AG08396 (cell line): ENCODE data around the gene ACE.
A peak's percentile ranks its signal among the peaks of the same experiment; 100 is the strongest.
"Not testable (repeated sequence)": the region's sequence is repeated elsewhere in the genome, so short reads cannot be mapped to it uniquely, and the experiment has no call there.

Experiments used
- DNase-seq: peaks from one replicate; pipeline ENCODE4 v3.0.0; 2012; ENCODE audit warnings: low spot score, mixed read lengths

The ACE gene

GRCh38 chr17:63444457-63444856 is 32.4 kb upstream of the ACE start:
- no peak for DNase-seq

DNA sequence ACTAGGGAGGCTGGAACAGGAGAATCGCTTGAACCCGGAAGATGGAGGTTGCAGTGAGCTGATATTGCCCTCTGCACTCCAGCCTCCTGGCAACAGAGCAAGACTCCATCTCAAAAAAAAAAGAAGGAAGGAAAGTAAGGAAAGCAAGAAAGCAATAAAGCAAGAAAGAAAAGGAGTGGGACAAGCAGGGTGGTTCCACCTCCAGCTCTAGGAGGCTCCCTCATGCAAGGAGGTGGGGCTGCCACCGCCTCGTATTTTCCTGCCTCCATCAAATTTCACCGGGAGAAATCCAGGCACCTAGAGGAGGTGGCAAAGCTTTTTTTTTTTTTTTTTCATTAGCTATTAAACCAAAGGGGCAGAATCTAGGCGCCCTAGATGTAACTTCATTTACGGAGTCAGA is 31.8 kb upstream of the ACE start:
- no peak for DNase-seq

DNA sequence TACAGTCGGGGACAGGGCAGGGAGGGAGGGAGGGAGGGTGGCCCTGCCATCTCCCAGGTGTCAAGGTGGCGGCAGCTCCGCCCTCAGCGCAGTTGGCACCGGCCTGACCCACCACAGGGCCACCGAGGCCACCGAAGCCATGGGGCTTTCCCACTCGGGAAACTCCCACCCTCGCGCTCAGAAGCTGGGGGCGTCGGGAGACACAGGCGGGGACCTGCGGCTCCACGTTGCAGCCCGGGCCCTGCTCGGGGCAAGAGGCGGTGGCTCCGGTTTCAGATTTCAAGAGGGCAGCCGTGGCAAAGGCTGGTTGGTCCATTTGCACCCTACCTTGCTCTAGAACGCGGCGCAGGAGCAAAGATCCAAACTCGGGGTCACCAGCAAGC is 31.3 kb upstream of the ACE start:
- DNase-seq: peak; percentile 61

DNA sequence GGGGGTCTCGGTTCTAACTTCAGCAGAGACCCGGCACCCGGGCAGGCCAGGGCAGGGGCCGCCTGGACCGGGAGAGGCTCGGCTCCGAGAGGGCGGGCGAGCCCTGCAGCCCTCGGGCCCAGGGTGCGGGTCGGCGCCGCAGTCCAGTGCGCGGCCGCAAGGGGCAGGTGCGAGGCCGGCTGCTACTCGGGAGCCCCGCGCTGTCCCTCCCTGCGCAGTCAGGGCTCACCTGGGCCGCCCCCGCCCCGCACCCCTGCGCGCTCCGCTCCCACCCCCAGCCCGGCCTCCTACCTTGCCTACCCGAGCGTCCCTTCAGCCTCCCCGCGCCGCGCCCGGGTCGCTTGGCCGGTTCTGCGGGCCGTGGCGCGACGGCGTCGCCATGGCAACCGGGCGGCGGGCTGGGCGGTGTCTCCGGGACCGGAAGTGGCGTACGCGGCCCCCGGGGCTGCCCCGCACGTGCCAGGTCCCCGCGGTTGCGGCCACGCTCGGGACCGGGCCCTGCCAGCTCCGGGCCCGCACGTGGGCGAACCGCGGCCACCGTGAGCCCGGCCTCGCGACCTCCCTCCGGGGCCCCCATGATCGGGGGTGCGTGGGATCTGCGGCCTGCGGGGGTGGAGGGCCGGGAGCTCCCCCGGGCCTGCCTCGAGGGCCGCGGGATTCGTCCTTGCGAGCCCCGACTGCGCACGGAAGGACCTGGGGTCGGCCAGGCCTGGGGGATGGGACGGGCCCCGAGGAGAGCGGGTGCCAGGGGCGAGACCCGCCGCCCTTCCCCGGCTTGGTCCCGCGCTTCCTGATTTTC is 30.7 kb upstream of the ACE start, which contains the start of gene CYB561:
Gene CYB561 (minus strand): TSS at position 353 of the 799 bp plus-strand sequence. CDS start 8,759 bp downstream, outside the sequence.
- DNase-seq: peak; percentile 97

DNA sequence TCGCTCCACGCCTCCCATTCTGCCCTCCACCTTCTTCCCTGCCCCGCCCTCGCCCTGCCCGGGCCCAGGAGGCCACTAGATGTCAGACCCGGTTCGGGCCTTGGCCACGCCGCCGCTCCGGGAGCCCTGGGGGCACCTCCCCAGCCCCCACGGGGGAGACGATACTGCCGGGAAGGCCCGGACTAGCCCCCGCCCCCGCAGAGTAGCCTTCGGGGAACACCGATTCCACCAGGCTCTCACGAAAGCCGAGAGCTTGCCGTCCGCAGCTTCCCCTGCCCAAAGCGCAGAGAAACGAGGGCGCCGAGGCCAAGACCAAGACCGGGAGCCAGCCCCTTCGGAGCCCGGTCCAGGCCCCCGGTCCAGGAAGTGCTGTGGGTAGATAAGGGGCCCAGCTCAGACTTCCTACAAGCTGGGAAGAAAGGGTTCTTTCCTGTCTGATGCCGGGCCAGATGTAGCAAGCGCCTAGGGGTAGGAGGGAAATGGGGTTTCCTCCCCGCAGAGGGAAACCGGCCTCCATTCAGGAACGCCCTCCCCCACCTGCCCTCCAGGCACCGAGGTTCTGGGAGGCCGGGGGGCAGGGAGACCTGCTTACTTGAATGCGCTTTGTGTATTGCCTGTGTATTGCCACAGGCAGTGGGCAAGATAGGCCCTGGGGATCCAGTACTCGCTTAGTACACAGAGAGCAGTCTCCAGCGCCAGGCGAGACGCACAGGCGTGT is 29.9 kb upstream of the ACE start:
- no peak for DNase-seq

- no peak for DNase-seq
Observed at GRCh38 chr17:63447471-63448009, 29.3 kb upstream of the ACE start.

DNA sequence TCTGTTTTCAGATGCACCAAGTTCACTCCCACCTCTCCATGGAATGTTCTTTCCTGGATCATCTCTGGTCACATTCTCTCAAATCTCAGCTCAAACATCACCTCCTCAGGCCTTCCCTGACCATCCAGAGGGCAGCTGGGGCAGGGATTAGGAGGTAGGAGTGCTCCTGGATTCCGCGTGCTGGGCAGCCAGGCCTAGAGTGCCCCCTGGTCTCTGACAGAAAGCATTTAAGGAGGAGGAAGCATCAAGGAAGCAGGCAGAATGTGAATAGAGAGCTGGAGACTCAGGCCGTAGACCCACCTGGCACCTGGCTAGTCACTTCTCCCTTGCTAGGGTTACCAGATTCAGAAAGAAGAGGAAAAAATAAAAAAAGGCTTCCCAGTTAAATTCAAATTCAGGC is 28.2 kb upstream of the ACE start:
- DNase-seq: no peak

DNA sequence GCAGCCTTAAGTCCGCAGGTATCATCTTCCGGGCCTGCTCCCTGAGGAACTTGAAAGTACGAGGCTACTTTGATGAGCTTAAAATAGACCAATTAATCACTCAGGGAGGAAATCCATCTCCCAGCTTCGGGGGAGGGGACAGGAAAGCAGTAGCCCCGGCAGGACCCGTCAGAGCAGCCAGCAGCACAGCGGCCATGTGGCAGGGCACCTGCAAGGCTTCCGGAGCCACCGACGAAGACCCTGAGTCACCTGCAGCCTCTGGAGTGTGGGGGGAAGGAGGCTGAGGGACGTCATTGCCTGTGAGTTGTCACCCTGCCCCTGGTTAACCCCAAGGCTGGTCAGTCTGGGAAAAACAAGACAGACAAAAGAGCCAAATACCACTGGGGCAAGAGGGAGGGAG is 26.3 kb upstream of the ACE start:
- DNase-seq: no peak

GRCh38 chr17:63451150-63451549 is 25.7 kb upstream of the ACE start:
- no peak for DNase-seq

GRCh38 chr17:63452046-63452961 is 24.6 kb upstream of the ACE start:
- no peak for DNase-seq

DNA sequence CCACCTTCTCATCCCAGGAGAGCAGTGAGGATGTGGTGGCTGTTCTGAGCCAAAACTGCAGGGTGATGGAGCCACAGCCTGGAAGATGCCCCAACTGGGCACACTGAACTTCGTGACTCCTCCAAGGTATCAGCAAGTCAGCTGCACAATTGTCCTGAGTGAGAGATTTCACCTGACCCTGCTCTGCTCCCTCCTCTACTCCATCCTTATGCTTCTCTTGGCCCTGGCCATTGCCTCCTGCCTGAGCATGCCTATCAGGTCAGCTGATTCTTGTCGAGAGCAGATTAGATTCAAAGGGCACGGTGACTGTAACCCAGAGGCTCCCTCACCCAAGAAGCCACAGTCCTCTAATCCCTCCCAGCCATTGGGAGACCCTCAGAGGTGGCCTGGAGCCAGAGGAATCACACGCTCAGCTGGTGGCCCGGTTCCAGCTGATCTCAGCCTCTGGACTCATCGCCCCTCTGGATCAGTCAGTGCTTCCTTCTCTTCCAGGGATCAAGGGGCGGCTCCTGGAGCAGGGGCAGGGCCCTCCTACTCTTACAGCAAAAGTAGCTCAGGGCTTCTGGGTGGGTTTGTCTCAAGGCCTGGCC is 23.8 kb upstream of the ACE start:
- no peak for DNase-seq

DNA sequence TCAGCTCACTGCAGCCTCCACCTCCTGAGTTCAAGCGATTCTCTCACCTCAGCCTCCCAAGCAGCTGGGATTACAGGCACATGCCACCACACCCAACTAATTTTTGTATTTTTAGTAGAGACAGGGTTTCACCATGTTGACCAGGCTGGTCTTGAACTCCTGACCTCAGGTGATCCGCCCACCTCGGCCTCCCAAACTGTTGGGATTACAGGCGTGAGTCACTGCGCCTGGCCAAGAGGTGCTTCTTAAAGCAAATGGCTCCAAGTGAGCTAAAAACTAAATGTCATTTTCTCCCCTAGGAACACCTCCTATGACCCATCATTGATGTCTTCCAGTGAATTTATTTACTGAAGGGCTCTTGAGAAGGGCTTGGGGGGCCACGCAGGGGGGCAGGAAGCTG is 22.5 kb upstream of the ACE start:
- not testable (repeated sequence) for DNase-seq

GRCh38 chr17:63454915-63455314 is 21.9 kb upstream of the ACE start:
- DNase-seq: no peak

GRCh38 chr17:63455417-63455816 is 21.4 kb upstream of the ACE start:
- no peak for DNase-seq

DNA sequence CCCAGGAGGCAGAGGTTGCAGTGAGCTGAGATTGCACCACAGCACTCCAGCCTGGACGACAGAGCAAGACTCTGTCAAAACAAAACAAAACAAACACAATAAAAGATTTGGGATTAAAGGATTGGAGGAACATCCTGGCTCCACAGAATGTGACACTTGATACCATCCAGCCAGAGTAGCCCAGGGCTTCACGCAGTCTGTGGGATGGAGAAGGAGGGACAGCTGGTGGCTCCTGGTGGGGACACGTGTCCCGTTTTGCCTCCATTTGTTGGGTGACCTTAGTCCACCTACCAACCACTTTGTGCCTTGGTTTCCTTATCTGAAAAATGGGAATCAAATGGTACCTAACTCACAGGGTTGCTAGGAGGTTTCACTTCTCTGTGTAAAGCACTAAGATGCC is 18.4 kb upstream of the ACE start:
- DNase-seq: no peak

- DNase-seq: no peak
Observed at GRCh38 chr17:63460018-63460417, 16.8 kb upstream of the ACE start.

GRCh38 chr17:63463771-63464170 is 13.1 kb upstream of the ACE start:
- DNase-seq: no peak

GRCh38 chr17:63464691-63465236 is 12.1 kb upstream of the ACE start:
- no peak for DNase-seq

GRCh38 chr17:63468099-63468498 is 8.8 kb upstream of the ACE start:
- not testable (repeated sequence) for DNase-seq

- no peak for DNase-seq
Observed at GRCh38 chr17:63474174-63474573, 2.7 kb upstream of the ACE start.
